K562 (cell line): ENCODE measurements around the gene NODAL. TPM values are rescaled to one million over a fixed set of nuclear protein-coding genes. Genes with fewer than 3 reads are reported as not detected.

ENCODE experiments used
- ARID1B ChIP-seq: fragments of 450-650 bp; IDR thresholded peaks from 2 replicates; pipeline ENCODE4 v1.6.1; 2016; ENCODE audit warnings: antibody characterized with exemption, mild to moderate bottlenecking, inconsistent platforms
- ATF7 ChIP-seq: fragments of 450-650 bp; IDR thresholded peaks from 2 replicates; pipeline ENCODE4 v1.7.1; 2014; ENCODE audit warnings: mild to moderate bottlenecking, moderate library complexity
- C11orf30 ChIP-seq: fragments of 450-650 bp; IDR thresholded peaks from 2 replicates; pipeline ENCODE4 v1.6.1; 2016; ENCODE audit warnings: low read depth, mild to moderate bottlenecking
- HDAC2 ChIP-seq: fragments of 450-650 bp; IDR thresholded peaks from 2 replicates; pipeline ENCODE4 v1.6.1; 2016; ENCODE audit warnings: mild to moderate bottlenecking
- PHTF2 ChIP-seq: fragments of 250-450 bp; sonication (Bioruptor Pico); IDR thresholded peaks from 2 replicates; pipeline ENCODE4 v1.5.0; 2021; ENCODE audit warnings: mild to moderate bottlenecking
- PURB ChIP-seq: sonication (generic); formaldehyde crosslinking; IDR thresholded peaks from 2 replicates; pipeline ENCODE4 v1.9.0; 2021; ENCODE audit warnings: low read depth, mild to moderate bottlenecking, missing genetic modification reagents
- RBM17 ChIP-seq: fragments of 200-400 bp; formaldehyde crosslinking; IDR thresholded peaks from 2 replicates; pipeline ENCODE4 v1.6.1; 2017; ENCODE audit warnings: low read depth, mild to moderate bottlenecking, low read length, borderline replicate concordance
- SMC3 ChIP-seq: conservative IDR thresholded peaks from 2 replicates; pipeline ENCODE4 v1.6.1; 2011; ENCODE audit warnings: low read depth, low read length, improper control_type of control experiment; ENCODE audit not compliant: insufficient read depth
- SPI1 ChIP-seq: IDR thresholded peaks from 2 replicates; pipeline ENCODE4 v1.6.1; 2011; ENCODE audit warnings: low read depth, low read length, control low read depth, borderline replicate concordance
- U2AF2 ChIP-seq: fragments of 200-400 bp; formaldehyde crosslinking; optimal IDR thresholded peaks from 2 replicates; pipeline ENCODE3; 2017; ENCODE audit warnings: low read depth, mild to moderate bottlenecking, low read length
- polyA plus RNA-seq, 8 experiments: library from polyadenylated mRNA; depleted of rRNA in 4 of 8; stranded (reverse) in 5 of 8; unstranded in 3 of 8; fragments of >200 nt; fragmentation: Nextera tagmentation in 2 of 8; fragmentation: Illumina TruSeq in 1 of 8; extraction: Ambion mirVana in 2 of 8; extraction: Trizol in 1 of 8; gene quantifications; 2 replicates each; pipeline versions ENCODE4 v1.2.1 to v1.2.3, GENCODE V29; 2011 to 2014; ENCODE audit warnings: inconsistent platforms in 1 of 8, missing spikeins in 1 of 8
- total RNA-seq, 7 experiments: library from RNA; depleted of rRNA in 6 of 7; stranded (reverse); fragments of >200 nt in 6 of 7; fragmentation: Illumina TruSeq in 2 of 7; extraction: Trizol in 2 of 7; gene quantifications; 2 replicates each; pipeline versions ENCODE4 v1.2.1 to v1.2.3, GENCODE V29; 2011 to 2021; ENCODE audit warnings: low replicate concordance in 1 of 7
- TF ChIP-seq, protein P1 (sequence below), 2 experiments: fragments of 150-350 bp in 1 of 2; IDR thresholded peaks; 2 replicates each; pipeline ENCODE4 v1.6.1; 2012 to 2016; ENCODE audit warnings: low read depth in 2 of 2, low read length in 2 of 2, mild to moderate bottlenecking in 1 of 2, moderate library complexity in 1 of 2
- TF ChIP-seq, protein P2 (sequence below): sonication (generic); formaldehyde crosslinking; IDR thresholded peaks from 2 replicates; pipeline ENCODE4 v1.8.0; 2022; ENCODE audit warnings: mild to moderate bottlenecking, missing genetic modification reagents
- TF ChIP-seq, protein P3 (sequence below), 2 experiments: fragments of 250-450 bp in 1 of 2; fragments of 450-650 bp in 1 of 2; sonication (Bioruptor Pico) in 1 of 2; IDR thresholded peaks; 2 replicates each; pipeline versions ENCODE4 v1.6.1 to v1.8.0; 2016 to 2021; ENCODE audit warnings: mild to moderate bottlenecking in 2 of 2, moderate library complexity in 2 of 2, missing compliant biosample characterization in 1 of 2, missing genetic modification characterization in 1 of 2
- TF ChIP-seq, protein P4 (sequence below): sonication (generic); formaldehyde crosslinking; IDR thresholded peaks from 2 replicates; pipeline ENCODE4 v1.8.1; 2023; ENCODE audit warnings: mild to moderate bottlenecking, missing genetic modification reagents

NODAL gene
- total and polyA plus RNA-seq, 9 of the 15 experiments (the other 6 are each of a cell fraction or from before 2014, with no cell fraction given), result not detected

DNA sequence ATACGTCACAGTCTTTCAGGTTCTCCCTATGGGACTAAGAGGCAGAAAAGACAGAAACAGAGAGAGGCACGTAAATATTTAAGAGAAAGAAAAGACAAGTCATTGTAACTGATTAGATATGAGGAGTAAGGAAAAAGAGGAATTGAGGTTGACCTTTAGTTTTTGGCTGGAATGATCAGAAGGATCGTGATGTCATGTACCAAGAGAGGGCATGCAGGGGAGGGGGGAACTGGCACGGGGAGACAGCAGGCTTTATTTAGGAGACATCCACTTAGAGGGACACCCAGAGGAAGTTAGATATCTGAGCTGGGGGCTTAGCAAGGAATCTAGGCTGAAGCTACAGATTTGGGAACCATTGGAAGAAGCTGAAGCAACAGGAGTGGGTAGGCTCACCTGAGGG lies 49.8 kb downstream of the NODAL start (continued):
- TF ChIP-seq, protein P1, sequence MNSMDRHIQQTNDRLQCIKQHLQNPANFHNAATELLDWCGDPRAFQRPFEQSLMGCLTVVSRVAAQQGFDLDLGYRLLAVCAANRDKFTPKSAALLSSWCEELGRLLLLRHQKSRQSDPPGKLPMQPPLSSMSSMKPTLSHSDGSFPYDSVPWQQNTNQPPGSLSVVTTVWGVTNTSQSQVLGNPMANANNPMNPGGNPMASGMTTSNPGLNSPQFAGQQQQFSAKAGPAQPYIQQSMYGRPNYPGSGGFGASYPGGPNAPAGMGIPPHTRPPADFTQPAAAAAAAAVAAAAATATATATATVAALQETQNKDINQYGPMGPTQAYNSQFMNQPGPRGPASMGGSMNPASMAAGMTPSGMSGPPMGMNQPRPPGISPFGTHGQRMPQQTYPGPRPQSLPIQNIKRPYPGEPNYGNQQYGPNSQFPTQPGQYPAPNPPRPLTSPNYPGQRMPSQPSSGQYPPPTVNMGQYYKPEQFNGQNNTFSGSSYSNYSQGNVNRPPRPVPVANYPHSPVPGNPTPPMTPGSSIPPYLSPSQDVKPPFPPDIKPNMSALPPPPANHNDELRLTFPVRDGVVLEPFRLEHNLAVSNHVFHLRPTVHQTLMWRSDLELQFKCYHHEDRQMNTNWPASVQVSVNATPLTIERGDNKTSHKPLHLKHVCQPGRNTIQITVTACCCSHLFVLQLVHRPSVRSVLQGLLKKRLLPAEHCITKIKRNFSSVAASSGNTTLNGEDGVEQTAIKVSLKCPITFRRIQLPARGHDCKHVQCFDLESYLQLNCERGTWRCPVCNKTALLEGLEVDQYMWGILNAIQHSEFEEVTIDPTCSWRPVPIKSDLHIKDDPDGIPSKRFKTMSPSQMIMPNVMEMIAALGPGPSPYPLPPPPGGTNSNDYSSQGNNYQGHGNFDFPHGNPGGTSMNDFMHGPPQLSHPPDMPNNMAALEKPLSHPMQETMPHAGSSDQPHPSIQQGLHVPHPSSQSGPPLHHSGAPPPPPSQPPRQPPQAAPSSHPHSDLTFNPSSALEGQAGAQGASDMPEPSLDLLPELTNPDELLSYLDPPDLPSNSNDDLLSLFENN (IDR thresholded peaks at IDR 0.05; ENCODE audit: low read depth in 2 of 2, low read length in 2 of 2), result no peak
- TF ChIP-seq, protein P2, sequence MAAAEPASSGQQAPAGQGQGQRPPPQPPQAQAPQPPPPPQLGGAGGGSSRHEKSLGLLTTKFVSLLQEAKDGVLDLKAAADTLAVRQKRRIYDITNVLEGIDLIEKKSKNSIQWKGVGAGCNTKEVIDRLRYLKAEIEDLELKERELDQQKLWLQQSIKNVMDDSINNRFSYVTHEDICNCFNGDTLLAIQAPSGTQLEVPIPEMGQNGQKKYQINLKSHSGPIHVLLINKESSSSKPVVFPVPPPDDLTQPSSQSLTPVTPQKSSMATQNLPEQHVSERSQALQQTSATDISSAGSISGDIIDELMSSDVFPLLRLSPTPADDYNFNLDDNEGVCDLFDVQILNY (CRISPR knock-in tag), result no peak
- peak; percentile 39; the same call in 1 of the 2 replicates for TF ChIP-seq C11orf30
- peak; percentile 36; the same call in 1 of the 2 replicates for TF ChIP-seq ARID1B
- TF ChIP-seq, protein P3, sequence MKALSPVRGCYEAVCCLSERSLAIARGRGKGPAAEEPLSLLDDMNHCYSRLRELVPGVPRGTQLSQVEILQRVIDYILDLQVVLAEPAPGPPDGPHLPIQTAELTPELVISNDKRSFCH (CRISPR knock-in tag; IDR thresholded peaks at IDR 0.05), result no peak
- TF ChIP-seq, protein P3 (tag; IDR thresholded peaks at IDR 0.05), result peak; percentile 87
- peak; percentile 58; the same call in 1 of the 2 replicates for TF ChIP-seq SPI1
- peak; percentile 32; the same call in 1 of the 2 replicates for TF ChIP-seq ATF7
- no peak for TF ChIP-seq HDAC2
- TF ChIP-seq PURB (CRISPR knock-in tag), result no peak
- TF ChIP-seq, protein P4, sequence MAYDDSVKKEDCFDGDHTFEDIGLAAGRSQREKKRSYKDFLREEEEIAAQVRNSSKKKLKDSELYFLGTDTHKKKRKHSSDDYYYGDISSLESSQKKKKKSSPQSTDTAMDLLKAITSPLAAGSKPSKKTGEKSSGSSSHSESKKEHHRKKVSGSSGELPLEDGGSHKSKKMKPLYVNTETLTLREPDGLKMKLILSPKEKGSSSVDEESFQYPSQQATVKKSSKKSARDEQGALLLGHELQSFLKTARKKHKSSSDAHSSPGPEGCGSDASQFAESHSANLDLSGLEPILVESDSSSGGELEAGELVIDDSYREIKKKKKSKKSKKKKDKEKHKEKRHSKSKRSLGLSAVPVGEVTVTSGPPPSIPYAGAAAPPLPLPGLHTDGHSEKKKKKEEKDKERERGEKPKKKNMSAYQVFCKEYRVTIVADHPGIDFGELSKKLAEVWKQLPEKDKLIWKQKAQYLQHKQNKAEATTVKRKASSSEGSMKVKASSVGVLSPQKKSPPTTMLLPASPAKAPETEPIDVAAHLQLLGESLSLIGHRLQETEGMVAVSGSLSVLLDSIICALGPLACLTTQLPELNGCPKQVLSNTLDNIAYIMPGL (CRISPR knock-in tag), result no peak
- TF ChIP-seq RBM17, result no peak
- no peak for TF ChIP-seq SMC3
- no peak for TF ChIP-seq PHTF2
- TF ChIP-seq U2AF2, result no peak
